Measurements from ENCODE around the gene SLF2. TPM values are rescaled to one million over a fixed set of nuclear protein-coding genes. Genes with fewer than 3 reads are reported as not detected.

Gene SLF2
- total and polyA plus RNA-seq, 2 of the 13 experiments (the other 11 are each of a cell fraction or from before 2014, with no cell fraction given), result 12.2 to 48.1 TPM

DNA sequence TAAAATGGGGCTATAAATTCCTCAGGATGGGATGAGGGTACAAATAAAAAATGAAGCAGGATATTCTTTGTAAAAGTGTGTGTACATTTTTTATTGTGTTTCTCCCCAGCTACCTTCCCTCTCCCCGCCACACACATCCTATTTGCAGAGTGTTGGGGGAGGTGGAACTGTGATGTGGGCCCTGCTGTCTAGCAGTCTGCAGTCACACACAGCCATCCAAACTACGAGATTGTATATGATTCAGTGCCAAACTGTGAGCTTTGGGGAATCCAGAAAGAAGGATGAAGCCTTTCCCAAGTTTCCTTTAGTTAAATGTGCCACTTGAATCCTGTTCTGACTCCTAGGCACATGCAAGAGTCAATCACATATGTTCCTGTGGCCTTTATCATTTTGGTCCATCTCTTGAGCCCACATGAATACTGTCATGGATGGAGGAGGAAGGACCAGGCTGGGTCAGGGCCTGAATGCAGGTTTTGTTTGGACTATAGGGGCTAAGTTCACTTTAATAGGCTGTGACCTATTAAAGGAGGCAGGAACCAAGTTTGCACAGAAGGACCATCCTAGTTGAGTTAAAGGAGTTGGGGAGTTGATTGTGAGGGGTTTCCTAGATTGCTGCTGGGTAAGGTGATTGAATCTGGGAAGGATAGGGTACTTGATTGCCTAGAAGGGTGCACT, 55.4 kb downstream of the SLF2 start (continued):
- TF ChIP-seq CHD2 (IDR thresholded peaks at IDR 0.05; ENCODE audit: low read depth, low read length), result no peak
- TF ChIP-seq, protein P1, sequence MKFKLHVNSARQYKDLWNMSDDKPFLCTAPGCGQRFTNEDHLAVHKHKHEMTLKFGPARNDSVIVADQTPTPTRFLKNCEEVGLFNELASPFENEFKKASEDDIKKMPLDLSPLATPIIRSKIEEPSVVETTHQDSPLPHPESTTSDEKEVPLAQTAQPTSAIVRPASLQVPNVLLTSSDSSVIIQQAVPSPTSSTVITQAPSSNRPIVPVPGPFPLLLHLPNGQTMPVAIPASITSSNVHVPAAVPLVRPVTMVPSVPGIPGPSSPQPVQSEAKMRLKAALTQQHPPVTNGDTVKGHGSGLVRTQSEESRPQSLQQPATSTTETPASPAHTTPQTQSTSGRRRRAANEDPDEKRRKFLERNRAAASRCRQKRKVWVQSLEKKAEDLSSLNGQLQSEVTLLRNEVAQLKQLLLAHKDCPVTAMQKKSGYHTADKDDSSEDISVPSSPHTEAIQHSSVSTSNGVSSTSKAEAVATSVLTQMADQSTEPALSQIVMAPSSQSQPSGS (CRISPR knock-in tag; IDR thresholded peaks at IDR 0.05), result no peak
- no peak for TF ChIP-seq IKZF1 (IDR thresholded peaks at IDR 0.05)
- TF ChIP-seq MEIS1 (CRISPR knock-in tag; IDR thresholded peaks at IDR 0.05; ENCODE audit: borderline replicate concordance), result no peak
- no peak for TF ChIP-seq ZNF383 (CRISPR knock-in tag; IDR thresholded peaks at IDR 0.05; ENCODE audit: borderline replicate concordance)
- TF ChIP-seq NCOA2 (CRISPR knock-in tag; IDR thresholded peaks at IDR 0.05), result 0 out of 2 replicates have a peak, but pooled peaks have one; percentile 10
- peak; percentile 47; the same call in 1 of the 2 replicates for TF ChIP-seq POLR2AphosphoS5 (IDR thresholded peaks at IDR 0.05; ENCODE audit: low read depth, low read length)
- TF ChIP-seq ZBED4 (CRISPR knock-in tag; IDR thresholded peaks at IDR 0.05; ENCODE audit: borderline replicate concordance), result no peak
- peak; percentile 40 for TF ChIP-seq CCAR2 (optimal IDR thresholded peaks at IDR 0.05; ENCODE audit: low read depth, low read length)
- TF ChIP-seq POLR2A (IDR thresholded peaks at IDR 0.05; ENCODE audit: insufficient read depth in 1 of 2, low read depth in 2 of 2, low read length in 2 of 2), result peak in 1 of 2 experiments; percentile 47; a peak in 1 of 4 replicates
- no peak for TF ChIP-seq ZNF713 (CRISPR knock-in tag; IDR thresholded peaks at IDR 0.05)
- TF ChIP-seq, protein P2, sequence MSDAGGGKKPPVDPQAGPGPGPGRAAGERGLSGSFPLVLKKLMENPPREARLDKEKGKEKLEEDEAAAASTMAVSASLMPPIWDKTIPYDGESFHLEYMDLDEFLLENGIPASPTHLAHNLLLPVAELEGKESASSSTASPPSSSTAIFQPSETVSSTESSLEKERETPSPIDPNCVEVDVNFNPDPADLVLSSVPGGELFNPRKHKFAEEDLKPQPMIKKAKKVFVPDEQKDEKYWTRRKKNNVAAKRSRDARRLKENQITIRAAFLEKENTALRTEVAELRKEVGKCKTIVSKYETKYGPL (CRISPR knock-in tag; IDR thresholded peaks at IDR 0.05), result no peak
- 0 out of 2 replicates have a peak, but pooled peaks have one; percentile 27 for TF ChIP-seq PHF21A (CRISPR knock-in tag; IDR thresholded peaks at IDR 0.05)

All from HepG2 (cell line).